DND-41 (cell line): ENCODE measurements around the gene VPS37B.

ENCODE experiments used
- EZH2 ChIP-seq: IDR thresholded peaks from 3 replicates; pipeline ENCODE4 v1.6.1; 2012; ENCODE audit warnings: borderline replicate concordance, low read depth, mild to moderate bottlenecking, moderate library complexity, low read length, inconsistent platforms; ENCODE audit not compliant: severe bottlenecking
- TF ChIP-seq, protein P1 (sequence below): IDR thresholded peaks from 2 replicates; pipeline ENCODE4 v1.5.1; 2012; ENCODE audit warnings: borderline replicate concordance, low read length, moderate library complexity, mild to moderate bottlenecking; ENCODE audit not compliant: poor library complexity, severe bottlenecking; ENCODE audit errors: extremely low read depth

DNA sequence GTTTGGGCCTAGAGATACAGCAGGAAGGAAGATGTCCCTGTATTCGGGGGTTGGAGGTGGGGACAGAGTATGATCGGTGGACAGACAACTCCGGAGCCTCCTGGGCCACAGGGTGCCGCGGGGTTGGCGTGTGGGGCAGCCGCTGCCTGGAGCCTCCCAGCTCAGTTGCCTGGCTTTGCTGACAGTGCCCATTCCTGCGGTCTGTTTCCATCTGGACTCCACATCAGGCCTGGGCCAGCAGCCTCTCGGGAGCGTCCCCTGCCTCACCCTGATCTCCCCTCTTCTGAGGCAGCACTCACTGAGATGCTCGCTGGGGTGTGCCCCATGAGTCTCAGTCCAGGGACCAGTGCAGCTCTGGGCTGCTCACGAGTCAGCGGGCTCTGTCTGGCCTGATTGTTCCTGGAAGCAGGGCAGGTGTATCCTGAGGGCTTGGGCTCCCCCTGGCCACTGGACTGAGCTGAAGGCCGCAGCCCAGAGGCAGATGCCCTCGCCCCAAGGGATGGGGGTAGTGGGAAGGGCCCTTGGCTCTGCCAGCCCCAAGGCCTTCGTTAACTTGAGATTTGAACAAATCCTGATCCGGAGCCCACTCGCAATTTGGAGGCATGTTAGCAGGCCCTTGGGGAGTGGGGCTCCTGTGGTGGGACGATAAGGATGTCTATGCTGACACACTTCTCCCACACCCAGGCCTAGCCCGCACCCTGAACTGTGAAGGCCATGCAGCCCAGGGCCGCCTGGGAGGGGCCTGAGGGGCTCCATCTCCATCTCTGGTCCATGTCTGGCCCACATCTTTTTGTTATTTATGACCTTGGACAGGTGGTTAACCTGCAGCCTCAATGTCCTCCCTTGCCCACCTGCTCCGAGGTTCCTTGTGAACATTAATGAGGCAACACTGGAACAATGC, 53.2 kb downstream of the VPS37B start:
- TF ChIP-seq, protein P1, sequence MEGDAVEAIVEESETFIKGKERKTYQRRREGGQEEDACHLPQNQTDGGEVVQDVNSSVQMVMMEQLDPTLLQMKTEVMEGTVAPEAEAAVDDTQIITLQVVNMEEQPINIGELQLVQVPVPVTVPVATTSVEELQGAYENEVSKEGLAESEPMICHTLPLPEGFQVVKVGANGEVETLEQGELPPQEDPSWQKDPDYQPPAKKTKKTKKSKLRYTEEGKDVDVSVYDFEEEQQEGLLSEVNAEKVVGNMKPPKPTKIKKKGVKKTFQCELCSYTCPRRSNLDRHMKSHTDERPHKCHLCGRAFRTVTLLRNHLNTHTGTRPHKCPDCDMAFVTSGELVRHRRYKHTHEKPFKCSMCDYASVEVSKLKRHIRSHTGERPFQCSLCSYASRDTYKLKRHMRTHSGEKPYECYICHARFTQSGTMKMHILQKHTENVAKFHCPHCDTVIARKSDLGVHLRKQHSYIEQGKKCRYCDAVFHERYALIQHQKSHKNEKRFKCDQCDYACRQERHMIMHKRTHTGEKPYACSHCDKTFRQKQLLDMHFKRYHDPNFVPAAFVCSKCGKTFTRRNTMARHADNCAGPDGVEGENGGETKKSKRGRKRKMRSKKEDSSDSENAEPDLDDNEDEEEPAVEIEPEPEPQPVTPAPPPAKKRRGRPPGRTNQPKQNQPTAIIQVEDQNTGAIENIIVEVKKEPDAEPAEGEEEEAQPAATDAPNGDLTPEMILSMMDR, result no peak
- no peak for TF ChIP-seq EZH2
